ENCODE data around the gene MRPL43.
"Not testable (repeated sequence)": the region's sequence is repeated elsewhere in the genome, so short reads cannot be mapped to it uniquely, and the experiment has no call there.

Gene MRPL43
- long read RNA-seq, transcript MRPL43-203 (3 exons, 1,010 nt): major isoform, 47 of 73 reads
- long read RNA-seq, transcript MRPL43-212 (2 exons, 810 nt): minor isoform, 5 of 73 reads
- long read RNA-seq, partial matches to known transcripts: 2 of 73 reads
- long read RNA-seq, other reads (novel, unspliced or antisense): 14 of 73 reads

DNA sequence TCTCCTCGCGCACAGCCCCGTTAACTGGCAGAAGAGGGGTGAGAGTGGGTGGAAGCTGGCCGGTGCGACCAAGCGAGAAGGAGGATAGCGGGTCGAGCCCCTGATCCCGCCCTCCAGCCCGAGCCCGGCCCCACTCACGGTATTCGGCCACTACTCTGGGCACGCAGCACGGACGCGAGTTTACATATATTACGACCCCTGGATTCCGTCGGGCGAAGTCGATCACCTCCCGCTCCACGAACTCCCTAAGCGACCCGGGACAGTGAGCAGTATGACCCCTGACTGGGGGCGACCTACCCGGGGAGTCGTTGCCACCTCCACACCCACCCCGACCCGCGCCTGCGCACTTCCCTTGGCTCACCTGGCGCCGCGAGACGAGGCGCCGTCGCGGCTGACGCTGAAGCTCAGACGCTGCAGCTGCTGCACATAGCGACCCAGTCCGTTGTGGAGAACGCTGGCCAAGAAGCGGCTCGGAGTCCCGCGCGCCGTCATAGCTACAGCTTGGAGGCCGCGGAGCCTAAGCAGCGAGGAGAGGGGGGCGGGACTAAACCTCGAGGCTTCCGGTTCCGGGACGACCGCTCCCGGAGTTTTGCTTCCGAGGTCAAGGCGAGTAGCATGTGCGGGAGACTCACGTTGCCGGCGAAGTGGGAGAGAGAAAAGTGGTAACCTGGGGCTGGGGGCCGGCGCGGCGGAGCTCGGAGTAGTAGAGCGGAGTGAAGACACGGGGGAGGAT lies at the start of gene MRPL43, which contains the start of gene TWNK:
MRPL43 (minus strand) TSS at position 546 of the 733 bp plus-strand sequence; CDS start at position 492, 54 bp downstream.
TWNK (plus strand) TSS at position 592 of the 733 bp plus-strand sequence. CDS start 668 bp downstream, outside the sequence.
- TF ChIP-seq POLR2AphosphoS5 (IDR thresholded peaks at IDR 0.05; ENCODE audit: low read depth): peak; percentile 83
- TF ChIP-seq, protein P1, sequence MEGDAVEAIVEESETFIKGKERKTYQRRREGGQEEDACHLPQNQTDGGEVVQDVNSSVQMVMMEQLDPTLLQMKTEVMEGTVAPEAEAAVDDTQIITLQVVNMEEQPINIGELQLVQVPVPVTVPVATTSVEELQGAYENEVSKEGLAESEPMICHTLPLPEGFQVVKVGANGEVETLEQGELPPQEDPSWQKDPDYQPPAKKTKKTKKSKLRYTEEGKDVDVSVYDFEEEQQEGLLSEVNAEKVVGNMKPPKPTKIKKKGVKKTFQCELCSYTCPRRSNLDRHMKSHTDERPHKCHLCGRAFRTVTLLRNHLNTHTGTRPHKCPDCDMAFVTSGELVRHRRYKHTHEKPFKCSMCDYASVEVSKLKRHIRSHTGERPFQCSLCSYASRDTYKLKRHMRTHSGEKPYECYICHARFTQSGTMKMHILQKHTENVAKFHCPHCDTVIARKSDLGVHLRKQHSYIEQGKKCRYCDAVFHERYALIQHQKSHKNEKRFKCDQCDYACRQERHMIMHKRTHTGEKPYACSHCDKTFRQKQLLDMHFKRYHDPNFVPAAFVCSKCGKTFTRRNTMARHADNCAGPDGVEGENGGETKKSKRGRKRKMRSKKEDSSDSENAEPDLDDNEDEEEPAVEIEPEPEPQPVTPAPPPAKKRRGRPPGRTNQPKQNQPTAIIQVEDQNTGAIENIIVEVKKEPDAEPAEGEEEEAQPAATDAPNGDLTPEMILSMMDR (IDR thresholded peaks at IDR 0.05; ENCODE audit: insufficient read depth, low read length): no peak
- TF ChIP-seq GABPA (IDR thresholded peaks at IDR 0.05; ENCODE audit: low read depth): peak; percentile 99
- peak within 1 kb of the TSS; percentile 97 for H3K4me3 ChIP-seq (replicated peaks; ENCODE audit: insufficient read depth, low read length)
- DNase-seq (ENCODE audit: low read depth in 1 of 2, low spot score in 1 of 2): peak; percentile 83 to 85
- H3K27ac ChIP-seq (replicated peaks): peak within 1 kb of the TSS; percentile 81
- no peaks in the 10 kb centered on the region for H3K27me3 ChIP-seq (ENCODE audit: insufficient read depth, poor library complexity, severe bottlenecking)

DNA sequence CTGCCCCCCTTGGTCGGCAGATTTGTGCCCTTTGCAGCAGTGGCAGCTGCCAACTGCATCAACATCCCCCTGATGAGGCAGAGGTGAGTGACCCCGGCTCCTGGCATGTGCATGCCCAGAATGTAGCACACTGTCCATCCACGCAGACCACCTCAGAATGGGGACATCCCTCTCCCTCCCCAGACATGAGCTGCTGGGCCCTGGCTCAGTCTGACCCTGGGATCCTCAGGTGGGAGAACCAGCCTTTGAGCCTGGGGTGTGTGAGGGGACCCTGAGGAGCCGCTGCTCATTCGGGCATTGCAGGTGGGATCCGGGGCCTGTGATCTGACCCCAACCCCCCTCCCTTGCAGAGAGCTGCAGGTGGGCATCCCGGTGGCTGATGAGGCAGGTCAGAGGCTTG lies 49.4 kb upstream of the MRPL43 start:
- Histone ChIP-seq H3K4me3 (replicated peaks; ENCODE audit: insufficient read depth, low read length) (no peak overlapping the region), H3K27ac (replicated peaks) (no peak overlapping the region), H3K27me3 (ENCODE audit: insufficient read depth, poor library complexity, severe bottlenecking) (no peaks in the 10 kb centered on the region)
- DNase-seq (ENCODE audit: low read depth in 1 of 2, low spot score in 1 of 2): no peak
- TF ChIP-seq GABPA (IDR thresholded peaks at IDR 0.05; ENCODE audit: low read depth) (no peak), POLR2AphosphoS5 (IDR thresholded peaks at IDR 0.05; ENCODE audit: low read depth) (no peak), SPI1 (IDR thresholded peaks at IDR 0.05; ENCODE audit: borderline replicate concordance, low read depth) (no peak)
- TF ChIP-seq, protein P2, sequence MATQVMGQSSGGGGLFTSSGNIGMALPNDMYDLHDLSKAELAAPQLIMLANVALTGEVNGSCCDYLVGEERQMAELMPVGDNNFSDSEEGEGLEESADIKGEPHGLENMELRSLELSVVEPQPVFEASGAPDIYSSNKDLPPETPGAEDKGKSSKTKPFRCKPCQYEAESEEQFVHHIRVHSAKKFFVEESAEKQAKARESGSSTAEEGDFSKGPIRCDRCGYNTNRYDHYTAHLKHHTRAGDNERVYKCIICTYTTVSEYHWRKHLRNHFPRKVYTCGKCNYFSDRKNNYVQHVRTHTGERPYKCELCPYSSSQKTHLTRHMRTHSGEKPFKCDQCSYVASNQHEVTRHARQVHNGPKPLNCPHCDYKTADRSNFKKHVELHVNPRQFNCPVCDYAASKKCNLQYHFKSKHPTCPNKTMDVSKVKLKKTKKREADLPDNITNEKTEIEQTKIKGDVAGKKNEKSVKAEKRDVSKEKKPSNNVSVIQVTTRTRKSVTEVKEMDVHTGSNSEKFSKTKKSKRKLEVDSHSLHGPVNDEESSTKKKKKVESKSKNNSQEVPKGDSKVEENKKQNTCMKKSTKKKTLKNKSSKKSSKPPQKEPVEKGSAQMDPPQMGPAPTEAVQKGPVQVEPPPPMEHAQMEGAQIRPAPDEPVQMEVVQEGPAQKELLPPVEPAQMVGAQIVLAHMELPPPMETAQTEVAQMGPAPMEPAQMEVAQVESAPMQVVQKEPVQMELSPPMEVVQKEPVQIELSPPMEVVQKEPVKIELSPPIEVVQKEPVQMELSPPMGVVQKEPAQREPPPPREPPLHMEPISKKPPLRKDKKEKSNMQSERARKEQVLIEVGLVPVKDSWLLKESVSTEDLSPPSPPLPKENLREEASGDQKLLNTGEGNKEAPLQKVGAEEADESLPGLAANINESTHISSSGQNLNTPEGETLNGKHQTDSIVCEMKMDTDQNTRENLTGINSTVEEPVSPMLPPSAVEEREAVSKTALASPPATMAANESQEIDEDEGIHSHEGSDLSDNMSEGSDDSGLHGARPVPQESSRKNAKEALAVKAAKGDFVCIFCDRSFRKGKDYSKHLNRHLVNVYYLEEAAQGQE (IDR thresholded peaks at IDR 0.05; ENCODE audit: insufficient replicate concordance, low read depth): no peak
- TF ChIP-seq, protein P1 (IDR thresholded peaks at IDR 0.05; ENCODE audit: insufficient read depth, low read length): no peak

DNA sequence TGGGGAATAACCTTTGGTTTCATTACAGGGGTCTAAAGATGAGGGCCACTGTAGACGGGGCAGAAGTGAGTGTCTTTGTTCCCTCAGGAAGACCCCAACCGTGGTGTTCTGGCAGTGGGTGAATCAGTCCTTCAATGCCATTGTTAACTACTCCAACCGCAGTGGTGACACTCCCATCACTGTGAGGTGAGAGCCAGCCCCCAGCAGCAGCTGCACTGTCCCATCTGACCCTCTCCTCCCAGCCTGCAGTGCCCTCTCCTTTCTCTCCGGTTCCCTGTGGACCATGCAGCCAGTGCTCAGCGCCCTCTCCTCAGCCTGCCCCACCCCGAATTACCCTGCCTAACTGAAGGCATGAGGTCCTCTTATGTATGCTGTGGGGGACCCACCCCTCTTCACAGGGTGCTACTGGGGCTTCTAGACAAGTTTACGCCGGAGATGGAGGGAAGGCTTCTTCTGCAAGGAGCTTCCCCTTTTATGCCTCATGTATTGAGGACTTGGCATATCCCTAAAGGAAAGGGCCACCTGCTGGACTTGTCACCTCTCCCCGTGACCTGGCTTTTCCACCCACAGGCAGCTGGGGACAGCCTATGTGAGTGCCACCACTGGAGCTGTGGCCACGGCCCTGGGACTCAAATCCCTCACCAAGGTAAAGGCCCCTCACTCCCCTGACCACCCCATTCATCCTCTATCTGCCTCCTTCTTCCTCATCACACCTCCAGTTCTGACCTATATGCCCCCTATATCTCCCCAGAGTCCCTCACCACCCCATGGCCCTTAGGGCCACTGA lies 48.8 kb upstream of the MRPL43 start:
- Histone ChIP-seq H3K27me3 (ENCODE audit: insufficient read depth, poor library complexity, severe bottlenecking) (no peaks in the 10 kb centered on the region), H3K27ac (replicated peaks) (no peak overlapping the region), H3K4me3 (replicated peaks; ENCODE audit: insufficient read depth, low read length) (no peak overlapping the region)
- TF ChIP-seq, protein P2 (IDR thresholded peaks at IDR 0.05; ENCODE audit: insufficient replicate concordance, low read depth): no peak
- DNase-seq (ENCODE audit: low read depth in 1 of 2, low spot score in 1 of 2): no peak

DNA sequence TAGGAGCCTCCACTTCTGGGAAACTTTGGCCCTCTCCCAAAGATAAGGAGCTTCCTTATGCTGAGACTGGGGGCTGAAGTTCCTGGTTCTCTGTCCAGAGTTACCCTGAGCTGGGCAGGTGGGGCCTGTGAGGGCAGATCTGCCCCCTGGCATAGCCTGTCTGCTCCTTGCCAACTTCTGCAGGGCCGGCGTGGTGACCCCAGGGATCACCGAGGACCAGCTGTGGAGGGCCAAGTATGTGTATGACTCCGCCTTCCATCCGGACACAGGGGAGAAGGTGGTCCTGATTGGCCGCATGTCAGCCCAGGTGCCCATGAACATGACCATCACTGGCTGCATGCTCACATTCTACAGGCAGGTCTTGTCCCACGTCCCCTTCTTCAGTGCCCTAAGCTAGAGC lies 48.0 kb upstream of the MRPL43 start:
- no peak for DNase-seq (ENCODE audit: low read depth in 1 of 2, low spot score in 1 of 2)
- Histone ChIP-seq H3K27ac (replicated peaks) (no peak overlapping the region), H3K4me3 (replicated peaks; ENCODE audit: insufficient read depth, low read length) (no peak overlapping the region), H3K27me3 (ENCODE audit: insufficient read depth, poor library complexity, severe bottlenecking) (no peaks in the 10 kb centered on the region)
- no peak for TF ChIP-seq SPI1 (IDR thresholded peaks at IDR 0.05; ENCODE audit: borderline replicate concordance, low read depth)
- TF ChIP-seq GABPA (IDR thresholded peaks at IDR 0.05; ENCODE audit: low read depth): no peak
- TF ChIP-seq, protein P1 (IDR thresholded peaks at IDR 0.05; ENCODE audit: insufficient read depth, low read length): no peak
- TF ChIP-seq POLR2AphosphoS5 (IDR thresholded peaks at IDR 0.05; ENCODE audit: low read depth): no peak
- TF ChIP-seq, protein P2 (IDR thresholded peaks at IDR 0.05; ENCODE audit: insufficient replicate concordance, low read depth): no peak

DNA sequence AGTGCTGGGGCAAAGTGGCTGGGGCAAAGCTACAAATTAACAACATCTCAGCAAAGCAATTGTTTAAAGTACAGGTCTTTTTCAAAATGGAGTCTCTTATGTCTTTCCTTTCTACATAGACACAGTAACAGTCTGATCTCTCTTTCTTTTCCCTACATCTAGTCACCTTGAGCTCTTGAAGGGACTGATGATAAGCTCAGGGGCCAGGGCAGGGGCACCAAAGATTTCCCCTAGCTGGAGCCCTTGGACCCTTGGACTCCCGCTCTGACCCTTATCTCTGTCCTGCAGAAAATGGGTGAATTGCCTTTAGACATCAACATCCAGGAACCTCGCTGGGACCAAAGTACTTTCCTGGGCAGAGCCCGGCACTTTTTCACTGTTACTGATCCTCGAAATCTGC lies 47.1 kb upstream of the MRPL43 start:
- not testable (repeated sequence) for H3K27ac ChIP-seq (replicated peaks); DNase-seq (ENCODE audit: low read depth in 1 of 2, low spot score in 1 of 2); H3K27me3 ChIP-seq (ENCODE audit: insufficient read depth, poor library complexity, severe bottlenecking); H3K4me3 ChIP-seq (replicated peaks; ENCODE audit: insufficient read depth, low read length)

All from HL-60 (cell line).